Raji (cell line): ENCODE results near the gene IFIT5.

Experiments
- POLR2A ChIP-seq: IDR thresholded peaks from 2 replicates; pipeline ENCODE4 v1.6.1; 2011; ENCODE audit warnings: low read depth, low read length, control low read depth; ENCODE audit not compliant: insufficient read depth

The IFIT5 gene

DNA sequence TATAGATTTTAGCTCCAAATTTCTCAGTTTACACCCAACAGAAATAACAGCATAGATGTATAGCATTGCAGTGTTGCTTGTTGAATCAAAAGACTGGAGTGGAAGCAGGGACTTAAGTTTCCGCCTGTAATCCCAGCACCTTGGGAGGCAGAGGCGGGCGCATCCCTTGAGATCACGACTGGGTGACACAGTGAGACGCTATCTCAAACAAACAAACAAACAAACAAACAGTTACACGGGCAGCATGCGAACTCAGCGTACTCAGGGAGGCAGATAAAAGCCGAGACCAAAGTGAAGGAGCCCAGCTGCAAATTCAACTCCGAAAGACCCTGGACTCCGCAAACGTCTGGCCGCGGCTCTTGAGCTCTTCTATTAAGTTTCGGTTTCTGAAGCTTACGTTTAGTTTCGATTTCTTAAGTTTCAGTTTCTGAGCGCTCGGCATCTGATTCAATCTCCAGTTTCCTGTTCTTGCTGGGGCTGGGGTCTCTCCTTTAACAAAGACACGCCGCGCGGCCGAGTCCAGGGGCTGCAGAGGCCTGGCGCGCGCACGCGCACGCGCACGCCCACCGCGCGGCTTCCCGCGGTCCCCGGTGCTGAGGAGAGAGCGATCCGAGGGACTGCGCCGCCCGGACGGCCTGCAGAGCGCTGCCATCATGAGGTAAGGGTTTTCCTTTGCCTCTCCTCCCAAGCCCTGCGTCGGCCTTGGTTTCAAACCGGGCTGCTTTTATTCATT, at the start of gene IFIT5:
TSS of gene IFIT5 (plus strand) at position 423 of the 733 bp plus-strand sequence. CDS start at position 654, 231 bp downstream.
- peak; percentile 30; the same call in 1 of the 2 replicates for TF ChIP-seq POLR2A

DNA sequence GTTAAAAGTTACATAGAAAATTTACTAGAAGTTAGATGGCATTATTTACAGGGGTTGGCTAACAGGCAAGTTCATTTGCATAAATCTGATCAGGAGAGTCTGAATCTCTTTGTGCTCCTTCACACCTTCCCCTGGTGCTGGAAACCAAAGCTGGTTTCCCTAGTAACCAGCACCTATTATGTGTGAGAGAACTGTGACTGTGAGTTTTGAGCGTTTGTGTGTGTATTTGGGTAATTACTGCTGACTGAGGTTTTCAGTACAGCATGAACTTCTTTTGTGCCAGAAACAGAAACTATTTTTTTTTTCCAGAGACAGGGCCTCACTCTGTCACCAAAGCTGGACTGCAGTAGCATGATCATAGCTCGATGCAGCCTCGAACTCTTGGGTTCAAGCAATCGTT, 46.8 kb upstream of the IFIT5 start:
- no peak for TF ChIP-seq POLR2A

GRCh38 chr10:89368129-89368528, 46.2 kb upstream of the IFIT5 start:
- no peak for TF ChIP-seq POLR2A

DNA sequence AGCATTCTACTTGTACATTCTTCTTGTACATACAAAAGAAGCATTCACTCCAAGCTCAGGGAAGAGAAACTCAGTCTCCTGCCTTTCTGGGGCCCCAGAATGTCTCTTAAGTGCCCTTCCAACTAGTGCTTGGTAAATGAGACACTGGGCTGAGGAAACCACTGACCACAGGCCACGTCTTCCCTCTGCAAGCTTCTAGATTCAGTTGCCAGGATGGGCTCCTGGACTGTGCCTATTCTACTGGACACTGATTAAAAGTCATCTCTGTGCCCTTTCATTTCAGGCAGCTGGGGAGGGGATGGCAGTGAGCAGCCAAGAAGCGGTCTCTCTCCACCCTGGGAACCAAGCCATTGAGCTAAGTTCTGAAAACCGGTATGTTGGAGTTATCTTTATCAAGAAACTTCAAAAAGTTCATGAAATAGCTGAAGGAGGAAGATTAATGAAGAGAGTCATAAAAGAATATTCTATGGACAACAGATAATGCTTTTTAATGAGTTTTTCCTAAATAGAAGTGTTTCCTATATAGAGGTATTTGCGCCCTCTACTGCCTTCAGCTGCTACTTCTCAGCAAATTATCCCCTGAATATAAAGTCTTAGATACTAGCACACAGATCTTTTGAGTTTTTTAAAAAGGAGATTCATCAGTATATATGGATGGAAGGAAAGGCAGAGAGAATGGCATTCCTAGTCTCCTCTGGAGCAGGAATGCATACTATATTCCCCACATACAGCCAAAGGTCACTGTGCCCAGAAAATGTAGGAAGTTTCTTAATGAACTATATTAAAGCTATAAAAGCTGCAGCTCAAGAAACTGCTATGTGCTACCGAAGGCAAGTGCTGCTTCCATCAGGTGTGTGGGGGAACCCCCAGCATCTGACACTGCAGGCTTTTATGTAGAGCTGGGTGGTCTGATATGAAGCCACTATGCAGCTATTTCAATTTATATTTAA, 44.9 kb upstream of the IFIT5 start:
- TF ChIP-seq POLR2A: no peak

DNA sequence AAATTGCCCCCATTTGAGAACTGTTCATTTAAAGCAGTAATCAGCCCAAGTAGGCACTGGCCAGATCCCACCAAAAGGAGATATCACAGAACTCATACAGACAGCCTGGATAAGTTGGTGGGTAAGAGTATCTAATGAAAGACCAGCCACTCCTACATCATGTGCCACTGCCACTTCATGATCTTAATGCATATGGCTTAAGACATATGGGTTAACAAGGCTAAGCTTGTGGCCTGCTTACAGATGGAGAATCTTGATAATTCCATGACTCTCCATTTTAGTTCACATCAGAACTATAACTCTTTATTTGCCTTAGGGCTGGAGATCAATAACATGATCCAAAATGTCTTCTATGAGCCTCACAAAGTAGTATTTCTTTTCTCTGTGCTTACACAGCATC, 43.3 kb upstream of the IFIT5 start:
- TF ChIP-seq POLR2A: no peak

DNA sequence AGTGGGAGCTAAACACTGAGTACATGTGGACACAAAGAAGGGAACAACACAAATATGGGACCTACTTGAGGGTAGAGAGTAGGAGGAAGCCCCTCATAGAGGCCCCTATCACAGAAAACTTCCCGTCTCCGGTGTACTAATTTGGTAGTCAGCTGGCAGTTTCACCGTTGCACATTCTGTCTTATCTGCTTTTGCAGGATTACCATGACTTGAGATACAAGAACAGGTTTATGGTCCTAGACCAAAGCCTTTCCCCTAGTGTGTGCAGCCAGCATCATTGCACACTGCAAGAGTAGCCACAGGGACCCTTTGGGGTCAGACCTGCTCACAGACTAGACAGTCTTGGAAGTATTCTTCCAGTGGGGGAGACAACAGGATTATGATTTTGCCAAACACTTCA, 42.4 kb upstream of the IFIT5 start:
- TF ChIP-seq POLR2A: no peak

- TF ChIP-seq POLR2A: no peak
Measured at GRCh38 chr10:89373916-89374711, 40.3 kb upstream of the IFIT5 start.

DNA sequence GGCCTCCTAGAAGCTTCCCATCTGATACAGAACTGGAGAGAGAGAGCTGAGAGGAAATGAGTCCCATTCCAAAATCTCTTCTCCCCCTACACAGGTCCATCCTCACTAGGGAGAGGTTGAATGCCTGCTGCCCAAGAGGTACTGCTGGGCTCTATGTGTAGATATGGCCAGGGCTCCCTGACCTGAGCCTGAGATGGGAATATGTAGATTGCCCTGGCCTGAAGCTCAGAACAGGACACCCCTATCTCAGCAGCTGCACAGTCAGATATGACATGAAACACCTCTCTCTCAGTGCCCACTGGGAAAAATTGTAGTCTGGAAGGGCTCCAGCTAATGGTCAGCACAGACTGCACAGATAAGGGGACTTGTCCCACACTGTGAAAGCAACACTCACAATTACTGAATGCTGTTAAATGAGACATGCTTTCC, 39.6 kb upstream of the IFIT5 start:
- TF ChIP-seq POLR2A: no peak

GRCh38 chr10:89377705-89378637, 36.4 kb upstream of the IFIT5 start, which contains the start of gene IFIT1B:
Gene IFIT1B, plus strand, starts transcription at chr10:89378056. Its CDS starts 80 bp downstream, at chr10:89378136.
- TF ChIP-seq POLR2A: no peak

- no peak for TF ChIP-seq POLR2A
Measured at GRCh38 chr10:89379103-89379502, 35.3 kb upstream of the IFIT5 start.

DNA sequence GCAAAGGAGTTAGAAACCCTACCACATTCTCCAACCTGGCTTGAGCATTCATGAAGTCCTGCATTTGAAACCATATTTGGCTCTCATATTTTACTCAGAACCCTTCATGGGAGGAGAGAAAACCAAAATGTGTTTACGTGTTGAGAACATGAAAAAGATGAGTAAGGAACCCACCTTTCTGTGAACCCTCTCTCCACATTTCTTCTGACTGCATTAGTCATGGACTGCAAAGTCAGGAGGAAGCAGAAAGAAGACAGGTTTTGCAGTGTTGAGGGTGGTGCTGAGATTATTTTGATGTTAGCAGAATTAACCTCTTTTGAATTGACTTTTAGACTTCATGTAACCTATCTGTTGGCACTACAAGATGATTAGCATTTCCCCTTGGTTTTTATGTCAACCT, 31.6 kb upstream of the IFIT5 start:
- TF ChIP-seq POLR2A: no peak

- TF ChIP-seq POLR2A: no peak
Measured at GRCh38 chr10:89384474-89385340, 29.7 kb upstream of the IFIT5 start.

GRCh38 chr10:89388806-89389205, 25.6 kb upstream of the IFIT5 start:
- TF ChIP-seq POLR2A: no peak

GRCh38 chr10:89389254-89389653, 25.1 kb upstream of the IFIT5 start:
- TF ChIP-seq POLR2A: no peak
